Endothelial cell of umbilical vein (primary cell): ENCODE data around the gene PRXL2B.
A peak's percentile ranks its signal among the peaks of the same experiment; 100 is the strongest.

Experiments used
- CTCF ChIP-seq, 2 donors: IDR thresholded peaks; 1 replicate in 1 of 2; 2 replicates in 1 of 2; pipeline ENCODE4 v1.5.1; 2011; ENCODE audit warnings: low read length in 2 of 2, mild to moderate bottlenecking in 2 of 2, moderate library complexity in 2 of 2, control low read depth in 1 of 2, inconsistent platforms in 1 of 2, low read depth in 1 of 2; ENCODE audit not compliant: insufficient read depth in 1 of 2; ENCODE audit errors: extremely low read depth in 1 of 2
- POLR2A ChIP-seq: IDR thresholded peaks from 2 replicates; pipeline ENCODE4 v1.6.1; 2012; ENCODE audit warnings: low read depth, mild to moderate bottlenecking, control low read depth, low read length

GRCh38 chr1:2554621-2555387 is 31.8 kb upstream of the PRXL2B start:
- TF ChIP-seq CTCF (IDR thresholded peaks at IDR 0.05; ENCODE audit: extremely low read depth in 1 of 2, insufficient read depth in 1 of 2, low read depth in 1 of 2, low read length in 2 of 2) (peak; percentile 48 to 59), POLR2A (no peak)
